GM18868 (cell line): Measurements from ENCODE around the gene C19orf47.

ENCODE experiments used
- ATAC-seq: cut with Tn5 transposase; IDR thresholded peaks from one replicate; pipeline ENCODE4 v1.9.1; 2021; ENCODE audit warnings: mild to moderate bottlenecking, moderate library complexity; ENCODE audit not compliant: unreplicated experiment

Gene C19orf47, protein sequence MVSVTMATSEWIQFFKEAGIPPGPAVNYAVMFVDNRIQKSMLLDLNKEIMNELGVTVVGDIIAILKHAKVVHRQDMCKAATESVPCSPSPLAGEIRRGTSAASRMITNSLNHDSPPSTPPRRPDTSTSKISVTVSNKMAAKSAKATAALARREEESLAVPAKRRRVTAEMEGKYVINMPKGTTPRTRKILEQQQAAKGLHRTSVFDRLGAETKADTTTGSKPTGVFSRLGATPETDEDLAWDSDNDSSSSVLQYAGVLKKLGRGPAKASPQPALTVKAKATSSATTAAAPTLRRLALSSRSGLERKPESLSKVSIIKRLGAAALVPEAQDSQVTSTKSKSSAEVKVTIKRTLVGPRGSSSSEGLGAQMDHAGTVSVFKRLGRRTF

DNA sequence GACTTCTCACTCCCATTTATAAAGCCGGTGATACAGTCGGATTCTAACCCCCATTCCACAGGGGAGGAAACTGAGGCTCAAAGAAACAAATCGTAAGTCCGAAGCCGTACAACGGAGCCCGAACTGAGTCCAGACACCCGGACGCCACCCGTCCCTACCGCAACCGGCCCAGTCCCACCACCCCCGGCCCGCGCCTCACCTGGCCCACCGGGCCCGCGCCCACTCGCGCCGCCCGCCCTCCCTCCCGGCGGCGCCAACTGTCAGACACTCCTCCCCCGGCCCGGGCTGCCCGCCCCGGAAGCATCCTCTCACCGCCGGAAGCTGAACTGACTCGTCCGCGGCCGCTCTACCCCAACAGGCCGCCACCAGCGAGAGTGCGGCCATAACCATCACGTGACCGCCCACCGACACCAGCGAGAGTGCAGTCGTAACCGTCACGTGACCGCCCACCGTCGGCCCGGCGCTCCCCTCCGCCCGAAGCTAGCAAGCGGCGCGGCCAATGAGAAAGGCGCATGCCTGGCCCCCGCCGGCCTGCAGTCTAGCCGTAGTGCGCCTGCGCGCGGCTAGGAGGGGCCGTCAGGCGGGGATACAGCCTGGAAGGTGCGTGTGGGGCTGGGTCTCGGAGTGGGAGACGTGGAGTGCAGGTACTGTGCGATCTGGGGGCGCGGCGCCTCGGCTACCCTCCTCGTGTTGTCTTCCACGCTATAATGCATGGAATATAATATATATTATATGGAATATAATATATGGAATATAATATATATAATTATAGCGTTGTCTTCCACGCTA is at the start of gene C19orf47, which contains the start of gene PLD3:
C19orf47 (minus strand) TSS at position 273 of the 789 bp plus-strand sequence. CDS start 6,540 bp downstream, outside the sequence.
PLD3 (plus strand) TSS at position 571 of the 789 bp plus-strand sequence. CDS start 17,789 bp downstream, outside the sequence.
- peak; percentile 94 for ATAC-seq

DNA sequence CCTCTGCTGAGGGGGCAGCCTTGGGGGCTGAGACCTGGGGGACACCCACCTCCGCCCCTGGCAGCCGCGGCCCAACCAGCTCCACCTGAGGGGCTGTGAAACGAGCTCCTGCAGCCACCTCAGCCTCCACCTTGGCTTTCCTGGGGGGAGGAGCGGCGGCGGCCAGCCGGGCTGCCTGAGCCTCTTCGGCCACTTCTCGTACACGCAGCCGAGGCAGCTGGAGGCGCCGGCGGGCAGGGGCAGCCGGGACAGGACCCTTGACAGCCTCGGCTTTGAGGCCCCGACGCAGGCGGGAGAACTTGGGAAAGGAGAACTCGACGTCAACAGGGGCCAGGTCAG is 49.3 kb upstream of the C19orf47 start:
- no peak for ATAC-seq

DNA sequence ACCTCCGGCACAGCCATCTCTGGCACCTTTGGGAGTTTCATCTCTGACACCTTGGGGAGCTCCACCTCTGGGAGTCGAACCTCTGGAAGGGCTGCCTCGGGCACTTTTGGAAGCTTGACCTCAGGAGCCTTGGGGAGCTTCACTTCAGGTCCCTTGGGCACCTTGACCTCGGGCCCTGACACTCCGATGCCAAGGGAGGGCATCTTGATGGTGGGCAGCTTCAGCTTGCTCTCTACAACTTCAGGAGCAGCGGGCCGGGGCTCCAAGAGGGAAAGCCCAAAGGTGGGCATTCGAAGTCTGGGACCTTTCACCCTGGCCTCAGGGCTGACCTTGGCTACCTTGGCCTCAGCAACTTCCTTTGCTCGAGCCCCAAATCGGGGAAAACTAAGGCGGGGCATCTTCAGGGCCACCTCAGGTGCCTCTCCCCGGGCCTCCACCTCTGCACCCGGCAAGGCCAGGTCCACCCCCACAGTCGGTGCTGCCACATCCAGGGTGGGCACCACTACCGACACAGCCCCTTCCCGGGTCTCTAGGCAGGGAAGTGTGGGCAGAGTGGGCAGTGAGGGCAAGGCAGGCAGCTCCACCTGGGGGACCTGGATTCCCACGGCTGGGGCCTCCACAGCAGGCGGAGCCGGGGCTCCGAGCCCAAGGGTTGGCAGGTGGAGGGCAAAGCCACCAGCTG is 48.8 kb upstream of the C19orf47 start:
- no peak for ATAC-seq

DNA sequence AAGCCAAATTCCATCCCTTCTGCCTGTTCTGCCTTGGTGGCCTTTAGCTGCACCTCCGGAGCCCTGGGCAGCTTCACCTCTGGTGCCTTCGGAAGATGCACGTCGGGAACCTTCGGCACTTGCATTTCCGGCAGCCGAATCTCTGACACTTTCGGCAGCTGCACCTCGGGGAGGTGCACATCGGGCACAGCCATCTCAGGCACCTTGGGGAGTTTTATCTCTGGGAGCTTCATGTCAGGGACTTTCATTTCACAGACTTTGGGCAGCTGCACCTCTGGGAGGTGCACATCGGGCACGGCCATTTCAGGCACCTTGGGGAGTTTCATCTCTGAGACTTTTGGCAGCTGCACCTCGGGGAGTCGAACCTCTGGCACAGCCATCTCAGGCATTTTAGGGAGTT is 47.8 kb upstream of the C19orf47 start:
- no peak for ATAC-seq

DNA sequence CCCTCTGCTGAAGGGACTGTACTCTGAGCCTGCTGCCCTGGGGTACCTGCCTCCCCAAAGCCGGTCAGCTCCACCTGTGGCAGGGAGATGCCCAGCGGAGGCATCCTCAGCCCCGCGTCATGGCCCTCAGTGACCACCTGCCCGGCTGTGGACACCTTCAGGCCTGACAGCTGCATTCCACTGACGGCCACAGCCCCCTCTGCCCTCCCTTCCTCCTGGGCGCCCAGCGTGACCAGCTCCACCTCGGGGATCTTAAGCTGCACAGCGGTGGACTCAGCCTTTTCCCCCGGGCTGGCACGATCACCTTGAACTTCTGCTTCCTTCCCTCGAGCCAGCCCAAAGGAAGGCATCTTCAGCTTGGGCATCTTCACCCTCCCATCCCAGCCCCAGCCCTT is 46.6 kb upstream of the C19orf47 start:
- no peak for ATAC-seq

DNA sequence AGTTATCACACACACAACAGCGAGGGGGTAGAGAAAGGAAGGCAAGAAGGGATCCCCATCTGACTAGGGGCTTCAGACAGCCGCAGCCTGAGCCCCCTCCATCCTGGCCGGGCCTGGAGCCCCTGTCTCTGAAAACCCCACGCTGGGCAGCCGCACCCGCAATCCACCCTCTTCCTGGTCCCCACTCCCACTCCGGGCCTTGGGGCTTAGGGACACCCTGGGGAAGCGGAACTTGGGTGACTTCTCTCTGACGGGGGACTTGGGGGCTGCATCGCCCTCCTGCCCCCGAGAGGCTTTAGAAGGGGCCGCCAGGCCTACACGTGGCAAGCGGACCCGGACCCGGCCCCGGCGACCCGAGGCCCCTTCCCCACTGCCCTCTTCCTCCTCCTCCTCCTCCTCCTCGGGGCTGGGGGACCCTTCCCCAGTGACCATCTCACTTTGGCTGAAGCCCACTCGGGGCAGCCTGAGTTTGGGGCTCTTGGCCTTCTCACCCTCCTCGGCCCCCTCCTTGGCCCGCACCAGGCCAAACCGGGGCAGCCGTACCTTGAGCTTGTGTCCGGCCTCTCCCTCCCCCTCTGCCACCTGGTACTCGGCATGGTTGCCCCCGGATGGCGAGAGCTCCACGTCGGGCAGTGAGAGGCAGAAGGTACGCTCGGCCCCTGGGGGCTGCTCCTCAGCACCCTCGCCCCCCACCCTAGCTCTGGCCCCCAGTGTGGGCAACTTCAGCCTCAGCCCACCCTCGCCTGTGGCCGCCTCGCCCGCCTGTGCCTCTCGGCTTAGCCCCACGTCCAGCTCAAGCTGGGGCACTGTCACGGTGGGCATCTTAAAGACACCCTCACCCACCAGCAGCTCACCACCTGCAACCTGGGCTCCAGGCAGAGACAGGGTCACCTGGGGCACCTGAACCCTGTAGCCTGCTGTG is 46.0 kb upstream of the C19orf47 start:
- no peak for ATAC-seq

DNA sequence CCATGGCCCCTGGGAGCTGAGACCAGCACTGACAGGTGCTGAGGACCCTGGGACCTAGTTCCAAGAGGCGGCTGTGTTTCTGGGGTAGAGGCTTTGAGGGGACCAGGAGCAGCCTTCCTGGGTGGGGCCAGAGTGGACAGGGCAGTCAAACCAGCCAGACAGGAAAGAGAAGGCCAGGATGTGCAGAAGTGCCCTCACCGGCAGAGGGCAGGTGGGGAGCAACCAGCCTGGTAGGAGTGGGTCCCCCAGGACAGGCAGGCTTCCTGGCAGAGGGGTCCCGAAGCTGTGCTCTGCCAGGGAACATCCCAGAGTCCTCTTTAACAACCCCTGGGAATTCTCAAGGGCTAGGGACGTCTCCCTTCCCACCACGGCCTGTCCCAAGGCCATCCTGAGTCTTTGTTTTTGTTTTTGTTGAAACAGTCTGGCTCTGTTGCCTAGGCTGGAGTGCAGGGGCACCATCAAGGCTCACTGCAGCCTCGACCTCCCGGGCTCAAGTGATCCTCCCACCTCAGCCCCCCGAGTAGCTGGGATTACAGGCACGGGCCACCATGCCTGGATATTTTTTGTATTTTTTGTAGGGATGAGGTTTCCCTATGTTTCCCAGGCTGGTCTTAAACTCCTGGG is 44.8 kb upstream of the C19orf47 start:
- no peak for ATAC-seq

DNA sequence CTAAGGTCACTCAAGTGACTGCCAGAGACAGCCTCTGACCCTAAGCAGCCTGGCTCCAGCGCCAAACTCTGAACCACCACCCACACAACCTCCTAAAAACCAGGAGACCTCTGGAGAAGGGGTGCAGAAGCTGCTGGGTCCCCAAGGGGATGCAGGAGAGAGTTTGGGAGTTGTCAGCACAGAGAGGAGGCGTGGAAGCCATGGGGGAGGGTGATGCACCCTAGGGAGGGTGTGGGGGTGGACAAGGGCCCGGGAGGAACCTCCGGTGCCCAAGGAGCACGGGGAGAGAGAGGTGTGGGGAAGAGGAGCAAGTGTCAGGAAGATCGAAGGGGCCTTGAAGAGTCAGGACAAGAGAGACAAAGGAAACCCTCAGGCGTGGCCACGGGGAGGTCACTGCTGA is 43.9 kb upstream of the C19orf47 start:
- no peak for ATAC-seq

DNA sequence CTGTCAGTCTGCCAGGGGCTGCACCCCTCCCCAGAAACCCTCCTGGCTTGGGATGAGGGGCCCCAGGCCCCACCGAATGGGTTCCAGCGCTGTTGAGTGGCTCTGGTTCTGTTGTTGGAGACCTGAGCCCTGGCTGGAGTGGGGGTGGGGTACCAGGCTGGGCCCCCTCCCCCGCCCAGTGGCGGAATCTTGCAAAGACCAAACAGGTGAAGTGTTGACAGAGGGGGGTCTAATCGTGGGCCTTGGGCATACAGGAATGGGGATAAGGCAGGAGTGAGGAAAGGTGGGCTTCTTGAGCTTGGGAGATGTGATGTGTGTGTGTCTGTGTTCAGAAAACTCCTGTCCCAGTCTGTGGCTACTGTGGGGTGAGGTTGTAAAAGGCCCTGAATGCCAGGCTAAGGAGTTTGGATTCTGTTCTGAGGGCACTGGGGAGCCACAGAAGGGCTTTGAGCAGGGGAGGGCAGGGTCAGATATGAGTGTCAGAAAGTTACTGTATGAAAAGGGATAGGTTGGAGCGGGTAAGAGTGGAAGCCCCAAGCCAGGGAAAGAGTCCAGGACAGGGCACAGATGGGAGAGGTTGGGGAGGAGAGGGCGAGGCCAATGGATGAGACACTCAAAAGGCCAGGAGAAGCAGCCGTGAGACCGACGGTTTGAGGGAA is 42.0 kb upstream of the C19orf47 start, which contains the start of gene HIPK4:
HIPK4 (minus strand) TSS at position 98 of the 659 bp plus-strand sequence. CDS start 279 bp downstream, outside the sequence.
- no peak for ATAC-seq

DNA sequence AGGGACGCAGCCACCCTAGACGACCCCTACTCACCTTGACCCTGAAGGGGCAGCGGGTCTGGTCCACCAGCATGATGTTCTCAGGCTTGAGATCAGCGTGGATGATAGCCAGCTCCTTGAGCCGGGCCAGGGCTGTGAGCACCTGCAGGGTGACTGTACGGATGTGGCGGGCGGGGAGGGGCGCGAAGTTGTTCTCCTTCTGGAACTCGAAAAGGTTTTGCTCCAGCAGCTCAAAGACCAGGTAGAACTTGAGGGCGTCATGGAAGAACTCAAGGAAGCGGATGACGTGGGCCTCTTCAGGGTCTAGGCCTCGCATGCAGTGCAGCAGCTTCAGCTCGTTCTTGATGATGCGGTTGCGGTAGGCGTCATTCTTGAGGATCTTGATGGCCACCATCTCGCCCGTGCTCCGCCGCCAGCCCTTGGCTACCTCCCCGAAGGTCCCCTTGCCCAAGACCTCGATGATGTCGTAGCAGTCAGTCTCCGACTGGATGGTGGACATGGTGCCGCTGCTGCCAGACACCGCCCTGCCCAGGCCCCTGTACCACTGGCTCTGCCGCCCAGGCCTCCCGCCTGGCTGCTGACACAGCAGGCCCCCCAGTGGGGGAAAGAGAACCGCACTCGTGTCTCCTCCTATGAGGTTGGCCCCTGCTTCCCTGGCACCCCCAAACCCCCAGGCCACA is 41.3 kb upstream of the C19orf47 start:
- no peak for ATAC-seq

DNA sequence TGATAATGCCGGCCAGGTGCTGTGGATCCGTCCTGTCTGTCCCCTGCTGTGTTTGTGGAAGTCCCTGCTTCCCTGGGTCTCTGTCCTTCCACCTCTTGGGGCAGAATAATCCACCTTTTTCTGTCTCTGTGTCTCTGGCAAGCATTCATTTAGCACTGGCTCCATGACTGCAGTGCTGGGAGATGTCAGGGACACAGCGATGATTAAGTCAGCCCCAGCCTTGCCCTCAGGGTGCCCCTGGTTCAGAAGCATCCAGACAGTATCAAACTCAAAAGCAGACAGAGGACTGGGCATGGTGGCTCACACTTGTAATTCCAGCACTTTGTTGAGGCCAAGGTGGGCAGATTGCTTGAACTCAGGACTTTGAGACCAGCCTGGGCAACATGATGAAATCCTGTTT is 40.3 kb upstream of the C19orf47 start:
- ATAC-seq, result no peak

DNA sequence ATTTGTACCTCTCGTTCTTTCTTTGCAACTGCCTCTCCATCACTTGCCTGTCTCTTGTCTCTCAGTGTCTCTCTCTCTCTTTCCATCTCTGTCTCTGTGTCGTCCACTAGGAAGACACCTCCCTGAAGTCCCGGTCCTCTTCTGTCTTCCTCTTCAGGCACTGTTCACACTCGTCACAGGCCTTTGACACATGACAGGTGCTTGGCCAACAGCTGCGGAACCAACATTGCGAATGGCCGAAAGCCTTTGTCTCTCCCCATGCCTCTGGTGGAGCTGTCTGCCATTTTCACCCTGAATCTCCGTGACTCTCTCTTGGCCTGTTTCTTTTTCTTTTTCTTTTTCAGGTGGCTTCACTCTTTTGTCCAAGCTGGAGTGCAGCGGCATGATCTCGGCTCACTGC is 39.0 kb upstream of the C19orf47 start:
- no peak for ATAC-seq

DNA sequence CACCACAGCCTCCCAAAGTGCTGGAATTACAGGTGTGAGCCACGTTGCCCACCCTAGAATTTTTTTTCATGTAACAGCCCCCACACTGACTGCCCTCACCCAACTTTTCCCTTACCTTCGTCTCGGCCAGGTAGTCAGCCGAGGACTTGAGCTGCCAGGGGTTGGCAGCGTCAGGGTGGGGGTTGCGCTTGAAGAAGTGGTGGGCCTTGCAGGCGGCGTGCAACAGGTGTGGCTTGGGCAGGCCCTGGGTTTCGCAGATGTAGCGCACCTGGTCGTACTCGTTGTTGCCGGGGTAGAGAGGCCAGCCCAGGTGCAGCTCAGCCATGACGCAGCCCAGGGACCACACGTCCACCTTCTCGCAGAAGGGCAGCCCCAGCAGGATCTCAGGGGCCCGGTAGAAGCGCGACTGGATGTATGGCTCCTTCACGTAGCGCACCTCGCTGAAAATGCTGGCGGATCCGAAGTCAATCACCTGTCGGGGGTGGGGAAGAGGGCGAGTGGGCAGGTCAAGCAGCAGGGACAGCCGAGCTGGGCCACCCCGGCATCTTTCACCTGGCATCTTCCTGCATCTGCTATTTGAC is 35.6 kb upstream of the C19orf47 start:
- ATAC-seq, result no peak

DNA sequence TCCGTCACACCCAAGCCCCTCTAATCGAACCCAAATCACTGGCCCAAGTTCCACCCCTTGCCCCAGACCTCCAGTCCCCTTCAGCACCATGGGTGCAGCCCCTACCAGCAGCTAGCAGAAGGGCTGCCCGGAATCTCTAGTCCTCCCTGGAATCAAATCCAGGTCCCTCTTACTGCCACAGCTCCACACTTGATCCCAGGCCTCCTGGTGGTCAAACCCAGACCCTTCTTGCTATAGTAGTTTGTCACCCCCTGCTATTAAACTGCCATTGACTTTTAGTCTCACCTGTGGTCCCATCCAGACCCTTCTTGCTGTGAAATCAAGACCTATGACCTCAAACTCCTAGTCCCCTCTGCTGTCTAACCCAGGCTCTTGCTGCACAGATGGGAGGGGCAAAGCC is 33.1 kb upstream of the C19orf47 start:
- ATAC-seq, result no peak

DNA sequence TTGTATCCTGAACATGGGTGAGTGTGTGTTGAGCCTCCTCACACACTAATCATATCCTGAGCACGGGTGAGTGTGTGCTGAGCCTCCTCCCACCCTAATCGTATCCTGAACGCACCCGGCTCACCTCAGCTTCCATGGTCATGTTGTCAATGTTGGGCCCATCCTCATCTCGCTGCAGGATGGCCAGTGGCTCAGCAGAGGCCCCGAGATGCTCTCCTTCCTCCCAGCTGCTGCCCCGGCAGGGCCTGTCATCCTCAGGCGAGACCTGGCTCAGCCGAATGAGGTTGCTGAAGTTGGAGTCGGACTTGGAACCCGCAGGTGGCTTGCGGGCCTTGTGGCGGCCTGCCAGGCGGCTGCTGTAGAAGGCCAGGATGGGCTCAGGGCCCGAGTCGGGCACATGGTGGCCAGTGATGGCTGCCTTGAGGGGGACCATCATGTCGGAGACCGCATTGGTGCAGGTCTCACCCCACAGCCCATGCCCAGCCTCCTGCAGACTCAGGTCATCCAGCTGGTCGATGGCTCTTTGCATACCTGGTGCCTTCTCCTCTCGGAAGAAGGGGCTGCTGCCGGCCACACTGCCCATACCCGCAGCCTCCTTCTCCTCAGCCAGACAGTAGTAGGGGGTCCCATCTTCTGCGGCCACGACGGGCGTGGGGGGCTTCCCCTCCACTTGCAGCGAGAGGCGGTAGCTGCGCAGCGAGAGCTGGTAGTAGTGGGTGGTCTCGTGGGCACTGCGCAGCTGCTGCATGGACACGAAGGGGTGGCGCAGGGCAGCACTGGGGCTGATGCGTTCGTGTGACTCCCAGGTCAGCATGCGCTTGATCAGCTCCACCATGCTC is 32.2 kb upstream of the C19orf47 start:
- ATAC-seq, result no peak

DNA sequence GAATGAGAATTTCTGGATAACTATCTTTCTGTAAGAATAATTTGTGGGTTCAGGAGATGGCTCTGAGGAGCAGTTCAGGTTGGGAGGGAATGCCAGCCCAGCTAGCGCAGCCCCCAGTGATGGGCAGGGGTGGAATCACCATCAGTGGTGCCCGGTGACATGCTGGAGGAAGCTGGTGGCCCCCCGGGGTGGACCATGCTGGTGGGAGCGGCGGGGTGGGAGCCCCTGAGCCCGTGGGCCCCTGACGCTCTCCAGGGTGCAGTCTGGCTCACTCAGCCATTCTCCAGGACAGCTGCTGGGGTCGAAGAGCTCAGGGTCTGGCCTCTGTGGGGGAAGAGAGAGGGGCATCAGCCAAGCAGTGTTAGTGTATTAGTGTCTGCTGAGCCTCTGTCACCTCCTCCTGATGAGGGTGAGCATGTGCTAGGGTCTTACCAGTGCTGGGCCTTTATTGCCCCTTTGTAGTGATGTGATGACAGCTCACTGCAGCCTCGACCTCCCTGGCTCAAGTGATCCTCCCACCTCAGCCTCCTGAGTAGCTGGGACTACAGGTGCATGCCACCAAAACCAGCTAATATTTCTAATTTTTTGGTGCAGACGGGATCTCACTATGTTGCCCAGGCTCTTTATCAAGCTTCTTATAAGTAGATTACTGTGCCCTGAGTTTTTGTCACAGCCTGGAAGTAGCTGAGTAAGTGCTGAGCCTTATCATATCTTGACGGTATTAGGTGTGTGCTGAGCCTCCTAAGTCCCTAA is 31.4 kb upstream of the C19orf47 start:
- ATAC-seq, result no peak

DNA sequence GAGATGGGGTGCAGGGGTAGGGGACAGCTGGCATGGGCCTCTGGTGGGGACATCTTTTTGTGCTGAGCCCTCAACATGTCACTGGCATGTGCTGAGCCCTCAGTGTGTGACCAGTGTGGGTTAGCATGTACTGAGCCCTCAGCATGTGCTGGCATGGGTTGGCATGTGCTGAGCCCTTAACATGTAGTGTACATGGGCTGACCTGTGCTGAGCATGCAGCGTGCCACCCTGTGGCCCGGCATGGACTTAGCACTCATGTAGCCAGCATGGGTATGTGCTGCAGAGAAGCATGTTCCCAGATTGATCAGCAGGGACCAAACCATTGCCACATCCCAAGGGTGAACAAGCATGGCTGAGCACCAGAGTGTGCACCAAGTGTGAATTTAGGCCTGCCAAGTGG is 30.3 kb upstream of the C19orf47 start:
- ATAC-seq, result no peak
